NB4 (cell line): ENCODE data around the gene RAC2.
A peak's percentile ranks its signal among the peaks of the same experiment; 100 is the strongest.

ENCODE experiments used
- DNase-seq: peaks from one replicate; pipeline ENCODE4 v3.0.0; 2010; ENCODE audit warnings: low read depth
- H3K4me3 ChIP-seq: one replicate; pipeline ENCODE4 v1.5.1; 2011; ENCODE audit warnings: mild to moderate bottlenecking, low read depth, low read length, moderate library complexity
- CTCF ChIP-seq: IDR thresholded peaks from one replicate; pipeline ENCODE4 v1.5.1; 2012; ENCODE audit warnings: low read depth, low read length
- MYC ChIP-seq: IDR thresholded peaks from 2 replicates; pipeline ENCODE4 v1.6.1; 2011; ENCODE audit warnings: low read depth, low read length
- POLR2A ChIP-seq: IDR thresholded peaks from 2 replicates; pipeline ENCODE4 v1.6.1; 2011; ENCODE audit warnings: mild to moderate bottlenecking; ENCODE audit not compliant: insufficient read length; ENCODE audit errors: extremely low read depth
- TF ChIP-seq, protein P1 (sequence below): IDR thresholded peaks from 2 replicates; pipeline ENCODE4 v1.6.1; 2011; ENCODE audit warnings: low read depth, low read length

The RAC2 gene

GRCh38 chr22:37248251-37248650 lies 4.2 kb upstream of the RAC2 start:
- DNase-seq: no peak
- no peak for TF ChIP-seq MYC
- no peak for TF ChIP-seq POLR2A
- TF ChIP-seq, protein P1, sequence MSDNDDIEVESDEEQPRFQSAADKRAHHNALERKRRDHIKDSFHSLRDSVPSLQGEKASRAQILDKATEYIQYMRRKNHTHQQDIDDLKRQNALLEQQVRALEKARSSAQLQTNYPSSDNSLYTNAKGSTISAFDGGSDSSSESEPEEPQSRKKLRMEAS: no peak
- no peak for TF ChIP-seq CTCF

GRCh38 chr22:37245740-37246139 lies 1.7 kb upstream of the RAC2 start:
- H3K4me3 ChIP-seq: no peak overlapping the region
- TF ChIP-seq CTCF: no peak
- TF ChIP-seq, protein P1: no peak
- no peak for TF ChIP-seq MYC
- TF ChIP-seq POLR2A: no peak
- DNase-seq: no peak

More at GRCh38 chr22:37248251-37248650, 4.2 kb upstream of the RAC2 start:
- no peak overlapping the region for H3K4me3 ChIP-seq

GRCh38 chr22:37244922-37245722 lies 1.1 kb upstream of the RAC2 start:
- DNase-seq: peak; percentile 70
- H3K4me3 ChIP-seq: peak overlapping the region; percentile 85

GRCh38 chr22:37243402-37244113 lies 511 bp downstream of the RAC2 start:
- TF ChIP-seq MYC: no peak
- TF ChIP-seq CTCF: no peak
- TF ChIP-seq, protein P1: no peak
- no peak for TF ChIP-seq POLR2A
- H3K4me3 ChIP-seq: peak overlapping the region; percentile 85
- DNase-seq: peak; percentile 74

More at GRCh38 chr22:37244922-37245722, 1.1 kb upstream of the RAC2 start:
- TF ChIP-seq POLR2A: no peak
- no peak for TF ChIP-seq CTCF
- no peak for TF ChIP-seq MYC
- TF ChIP-seq, protein P1: no peak

DNA sequence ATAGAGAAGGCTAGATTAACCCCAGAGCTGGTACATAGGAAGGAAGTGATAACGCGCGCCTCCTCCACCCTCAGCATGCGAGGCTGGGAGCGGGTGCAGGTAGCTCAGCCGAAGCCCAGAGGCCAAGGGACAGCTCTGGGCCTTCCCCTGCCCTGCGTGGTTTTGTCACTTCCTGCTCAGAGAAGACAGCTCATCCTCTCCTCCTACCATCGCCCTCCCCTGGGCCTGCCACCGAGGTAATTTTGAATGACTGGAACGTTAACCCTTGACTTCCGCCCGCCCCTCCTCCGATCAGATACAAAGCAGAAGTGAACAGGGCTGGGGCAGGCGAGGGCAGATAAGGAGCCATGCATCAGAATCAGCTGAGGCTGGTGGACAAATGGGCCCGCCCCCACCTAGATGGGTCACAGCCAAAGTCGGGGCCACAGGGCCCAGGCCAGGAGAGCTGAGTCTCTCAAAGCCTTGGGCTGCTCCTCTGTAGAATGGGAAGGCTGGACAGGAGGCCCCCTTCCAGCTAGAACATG lies 1.6 kb downstream of the RAC2 start:
- TF ChIP-seq, protein P1: peak; percentile 68; the same call in 1 of the 2 replicates
- TF ChIP-seq MYC (peak; percentile 44; the same call in 1 of the 2 replicates), CTCF (no peak)
- peak; percentile 98 for DNase-seq
- peak overlapping the region; percentile 85 for H3K4me3 ChIP-seq
